PC-9 (cell line): Measurements from ENCODE around the gene ING1. TPM values are rescaled to one million over a fixed set of nuclear protein-coding genes. Genes with fewer than 3 reads are reported as not detected.
A peak's percentile ranks its signal among the peaks of the same experiment; 100 is the strongest.

Experiments
- Bru-seq: library from RNA; stranded (reverse); fragments of 400-500 nt; gene quantifications from one replicate; lab custom pipeline; 2021; lab: Mats Ljungman, UMichigan
- BruChase-seq, 2 experiments: library from RNA; stranded (reverse); fragments of 400-500 nt; gene quantifications; one replicate each; lab custom pipeline; 2021; lab: Mats Ljungman, UMichigan
- BruUV-seq: library from RNA; stranded (reverse); fragments of 400-500 nt; replicated peaks from 2 replicates; lab custom pipeline; 2021; lab: Mats Ljungman, UMichigan
- CTCF ChIA-PET: fragments of 300-600 bp; sonication (Branson Sonifier 250); formaldehyde crosslinking; loops from one replicate; lab custom pipeline; 2022; ENCODE audit warnings: antibody characterized with exemption; lab: Charles Lee
- POLR2A ChIA-PET: fragments of 300-600 bp; sonication (Branson Sonifier 250); formaldehyde crosslinking; loops from one replicate; lab custom pipeline; 2022; ENCODE audit warnings: antibody characterized with exemption; ENCODE audit not compliant: unreplicated experiment; lab: Charles Lee
- DNase-seq, 2 experiments: peaks; one replicate each; pipeline versions ENCODE4 v3.0.0 to v3.0.0-alpha.2; 2015 to 2022; ENCODE audit warnings: mixed read lengths in 1 of 2
- H2AFZ ChIP-seq: fragments of 200-600 bp; sonication (generic); 2 replicates; pipeline ENCODE4 v1.8.1; 2017; ENCODE audit warnings: antibody characterized with exemption
- H3F3A ChIP-seq: fragments of 200-600 bp; sonication (generic); 2 replicates; pipeline ENCODE4 v1.8.1; 2017; ENCODE audit warnings: antibody characterized with exemption, mild to moderate bottlenecking, low read depth; ENCODE audit not compliant: insufficient read depth
- H3K27ac ChIP-seq: fragments of 200-600 bp; sonication (generic); 2 replicates; pipeline ENCODE4 v1.6.1; 2016; ENCODE audit warnings: mixed run types
- H3K27me3 ChIP-seq: fragments of 200-600 bp; sonication (generic); 2 replicates; pipeline ENCODE4 v1.6.1; 2016; ENCODE audit warnings: low read depth, mixed run types; ENCODE audit not compliant: insufficient read depth
- H3K36me3 ChIP-seq: fragments of 200-600 bp; sonication (generic); 2 replicates; pipeline ENCODE4 v1.6.1; 2016; ENCODE audit warnings: low read depth, mixed run types
- H3K4me1 ChIP-seq: fragments of 200-600 bp; sonication (generic); replicated peaks from 2 replicates; pipeline ENCODE4 v1.6.1; 2016; ENCODE audit warnings: mixed run types; ENCODE audit not compliant: insufficient read depth
- H3K4me2 ChIP-seq: fragments of 200-600 bp; sonication (generic); 2 replicates; pipeline ENCODE4 v1.6.1; 2017; ENCODE audit warnings: mixed run types
- H3K4me3 ChIP-seq: fragments of 200-600 bp; sonication (generic); 2 replicates; pipeline ENCODE4 v1.6.1; 2016; ENCODE audit warnings: mixed run types
- H3K79me2 ChIP-seq: fragments of 200-600 bp; sonication (generic); 2 replicates; pipeline ENCODE4 v1.6.1; 2017; ENCODE audit warnings: low read depth, mixed run types
- H3K9me2 ChIP-seq: fragments of 200-600 bp; sonication (generic); 2 replicates; pipeline ENCODE4 v1.8.1; 2017; ENCODE audit warnings: mild to moderate bottlenecking; ENCODE audit not compliant: insufficient read depth
- H3K9me3 ChIP-seq: fragments of 200-600 bp; sonication (generic); 2 replicates; pipeline ENCODE4 v1.8.1; 2016; ENCODE audit warnings: low read depth; ENCODE audit not compliant: insufficient read depth
- H4K20me1 ChIP-seq: fragments of 200-600 bp; sonication (generic); 2 replicates; pipeline ENCODE4 v1.8.1; 2017; ENCODE audit not compliant: insufficient read depth
- EZH2 ChIP-seq: fragments of 200-600 bp; sonication (generic); IDR thresholded peaks from 2 replicates; pipeline ENCODE4 v1.8.0; 2017; ENCODE audit warnings: antibody characterized with exemption, low read depth
- intact Hi-C: fragments of 100-400 bp; cut with micrococcal nuclease; formaldehyde crosslinking; loops from one replicate; pipeline ENCODE4 v1.10.0; 2022; ENCODE audit not compliant: unreplicated experiment
- long read RNA-seq: library from polyadenylated mRNA; stranded (forward); transcript quantifications from one replicate; pipeline ENCODE4 v2.0.0, GENCODE V29; 2022
- total RNA-seq: library from RNA; stranded (reverse); gene quantifications from 2 replicates; pipeline ENCODE4 v1.2.3, GENCODE V29; 2021
- TF ChIP-seq, protein P1 (sequence below): fragments of 200-600 bp; sonication (generic); conservative IDR thresholded peaks from 2 replicates; pipeline ENCODE4 v1.6.1; 2017; ENCODE audit warnings: mixed run types, antibody characterized with exemption, mild to moderate bottlenecking, moderate library complexity

Gene ING1, protein sequence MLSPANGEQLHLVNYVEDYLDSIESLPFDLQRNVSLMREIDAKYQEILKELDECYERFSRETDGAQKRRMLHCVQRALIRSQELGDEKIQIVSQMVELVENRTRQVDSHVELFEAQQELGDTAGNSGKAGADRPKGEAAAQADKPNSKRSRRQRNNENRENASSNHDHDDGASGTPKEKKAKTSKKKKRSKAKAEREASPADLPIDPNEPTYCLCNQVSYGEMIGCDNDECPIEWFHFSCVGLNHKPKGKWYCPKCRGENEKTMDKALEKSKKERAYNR
- total RNA-seq (21.2 and 23.1 TPM in 2 replicates), Bru-seq, nascent RNA (percentile 88 among the genes with signal in this experiment), BruChase-seq, experiment 1, labeled RNA remaining after a 2-hour chase (percentile 90 among the genes with signal in this experiment), BruChase-seq, experiment 2, labeled RNA remaining after a 6-hour chase (percentile 73 among the genes with signal in this experiment)
- long read RNA-seq, full-length matches to known transcripts: 59 of 68 reads
- long read RNA-seq, partial matches to known transcripts: 5 of 68 reads
- long read RNA-seq, other reads (novel, unspliced or antisense): 4 of 68 reads

DNA sequence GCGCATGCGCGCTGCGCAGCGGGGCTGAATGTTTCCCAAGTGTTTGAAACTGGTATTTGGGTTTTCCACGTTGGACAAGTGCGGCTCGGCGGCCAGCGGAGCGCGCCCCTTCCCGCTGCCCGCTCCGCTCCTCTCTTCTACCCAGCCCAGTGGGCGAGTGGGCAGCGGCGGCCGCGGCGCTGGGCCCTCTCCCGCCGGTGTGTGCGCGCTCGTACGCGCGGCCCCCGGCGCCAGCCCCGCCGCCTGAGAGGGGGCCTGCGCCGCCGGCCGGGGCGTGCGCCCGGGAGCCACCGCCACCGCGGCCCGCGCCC, at the start of gene ING1:
Gene ING1 (plus strand): TSS at position 59 of the 311 bp plus-strand sequence. CDS start 450 bp downstream, outside the sequence.
- Histone ChIP-seq H3K27me3 (no peaks in the 10 kb centered on the region), H3K9me2 (no peaks in the 10 kb centered on the region), H4K20me1 (peaks cover 20% of the 10 kb centered on the region), H3K27ac (peak within 1 kb of the TSS; percentile 94), H3F3A (peaks cover 17% of the 10 kb centered on the region), H3K36me3 (no peaks in the 10 kb centered on the region), H3K4me1 (peaks cover 31% of the 10 kb centered on the region), H3K4me3 (peak within 1 kb of the TSS; percentile 89), H2AFZ (peak within 1 kb of the TSS; percentile 84), H3K4me2 (peak within 1 kb of the TSS; percentile 97), H3K79me2 (peaks cover 50% of the 10 kb centered on the region), H3K9me3 (no peaks in the 10 kb centered on the region)
- intact Hi-C loops: loop anchor here (1.0 to 10.0 kb wide), 7 partner anchors 97 to 1469 kb away; partner anchors contain the start of gene ANKRD10
- TF ChIP-seq, protein P1, sequence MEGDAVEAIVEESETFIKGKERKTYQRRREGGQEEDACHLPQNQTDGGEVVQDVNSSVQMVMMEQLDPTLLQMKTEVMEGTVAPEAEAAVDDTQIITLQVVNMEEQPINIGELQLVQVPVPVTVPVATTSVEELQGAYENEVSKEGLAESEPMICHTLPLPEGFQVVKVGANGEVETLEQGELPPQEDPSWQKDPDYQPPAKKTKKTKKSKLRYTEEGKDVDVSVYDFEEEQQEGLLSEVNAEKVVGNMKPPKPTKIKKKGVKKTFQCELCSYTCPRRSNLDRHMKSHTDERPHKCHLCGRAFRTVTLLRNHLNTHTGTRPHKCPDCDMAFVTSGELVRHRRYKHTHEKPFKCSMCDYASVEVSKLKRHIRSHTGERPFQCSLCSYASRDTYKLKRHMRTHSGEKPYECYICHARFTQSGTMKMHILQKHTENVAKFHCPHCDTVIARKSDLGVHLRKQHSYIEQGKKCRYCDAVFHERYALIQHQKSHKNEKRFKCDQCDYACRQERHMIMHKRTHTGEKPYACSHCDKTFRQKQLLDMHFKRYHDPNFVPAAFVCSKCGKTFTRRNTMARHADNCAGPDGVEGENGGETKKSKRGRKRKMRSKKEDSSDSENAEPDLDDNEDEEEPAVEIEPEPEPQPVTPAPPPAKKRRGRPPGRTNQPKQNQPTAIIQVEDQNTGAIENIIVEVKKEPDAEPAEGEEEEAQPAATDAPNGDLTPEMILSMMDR: no peak
- no peak for TF ChIP-seq EZH2
- no TSS peak for BruUV-seq
- CTCF ChIA-PET: no interaction called here
- POLR2A ChIA-PET: no interaction called here
- no peak for DNase-seq

DNA sequence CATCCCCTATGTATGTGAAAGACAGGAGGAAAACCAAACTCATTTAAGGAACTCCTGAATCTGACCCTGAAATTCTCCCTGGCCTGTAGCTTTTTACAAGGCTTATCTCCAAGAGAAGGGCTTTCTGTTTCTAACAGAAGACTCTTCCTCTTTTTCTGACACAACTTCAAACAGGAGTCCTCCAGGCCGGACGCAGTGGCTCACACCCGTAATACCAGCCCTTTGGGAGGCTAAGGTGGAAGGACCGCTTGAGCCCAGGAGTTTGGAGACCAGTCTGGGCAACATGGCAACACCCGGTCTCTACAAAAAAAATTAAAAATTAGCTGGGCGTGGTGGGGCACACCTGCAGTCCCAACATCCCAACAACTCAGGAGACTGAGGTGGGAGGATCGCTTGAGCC, 49.5 kb upstream of the ING1 start:
- H3K4me3 ChIP-seq: no peak overlapping the region
- no peaks in the 10 kb centered on the region for H4K20me1 ChIP-seq
- H3K9me3 ChIP-seq: no peaks in the 10 kb centered on the region
- H3K4me1 ChIP-seq: no peaks in the 10 kb centered on the region
- no peak overlapping the region for H2AFZ ChIP-seq
- no peaks in the 10 kb centered on the region for H3F3A ChIP-seq
- no peaks in the 10 kb centered on the region for H3K9me2 ChIP-seq
- ChIA-PET CTCF (no interaction called here), POLR2A (no interaction called here)
- intact Hi-C loops: no loop called here
- no peak for DNase-seq
- H3K27ac ChIP-seq: no peak overlapping the region
- no peaks in the 10 kb centered on the region for H3K27me3 ChIP-seq
- no peaks in the 10 kb centered on the region for H3K79me2 ChIP-seq
- H3K36me3 ChIP-seq: peaks cover 39% of the 10 kb centered on the region; the same call in 1 of the 2 replicates
- BruUV-seq: no TSS peak
- no peak overlapping the region for H3K4me2 ChIP-seq
- TF ChIP-seq, protein P1: no peak
- no peak for TF ChIP-seq EZH2

DNA sequence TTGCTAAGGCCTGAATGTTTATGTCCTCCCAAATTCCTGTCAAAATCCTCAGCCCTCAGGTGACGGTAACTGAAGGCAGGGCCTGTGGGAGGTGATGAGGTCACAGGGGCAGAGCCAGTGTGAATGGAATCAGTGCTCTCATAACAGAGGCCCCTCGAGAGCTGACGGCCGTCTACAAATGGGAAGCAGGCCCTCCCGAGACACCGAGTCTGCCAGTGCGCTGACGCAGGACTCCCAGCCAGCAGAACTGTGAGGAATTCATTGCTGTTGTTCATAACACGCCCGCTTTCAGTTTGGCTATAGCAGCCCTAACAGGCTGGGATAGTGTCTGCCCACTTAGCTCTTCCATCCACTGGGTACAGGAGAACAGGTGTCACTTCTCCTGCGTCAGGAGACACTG, 48.8 kb upstream of the ING1 start:
- intact Hi-C loops: no loop called here
- peaks cover 39% of the 10 kb centered on the region; the same call in 1 of the 2 replicates for H3K36me3 ChIP-seq

More for the DNA sequence above, 48.8 kb upstream of the ING1 start:
- Histone ChIP-seq H3K9me3 (no peaks in the 10 kb centered on the region), H3K4me3 (no peak overlapping the region), H3K4me2 (no peak overlapping the region), H4K20me1 (no peaks in the 10 kb centered on the region), H3K9me2 (no peaks in the 10 kb centered on the region), H3K27ac (no peak overlapping the region), H2AFZ (no peak overlapping the region), H3F3A (no peaks in the 10 kb centered on the region), H3K79me2 (no peaks in the 10 kb centered on the region), H3K4me1 (no peaks in the 10 kb centered on the region), H3K27me3 (no peaks in the 10 kb centered on the region)
- CTCF ChIA-PET: no interaction called here
- POLR2A ChIA-PET: no interaction called here
- TF ChIP-seq EZH2: no peak
- TF ChIP-seq, protein P1: no peak
- no TSS peak for BruUV-seq
- DNase-seq: no peak
